ENCODE data around the gene SSC5D. TPM values are rescaled to one million over a fixed set of nuclear protein-coding genes. Genes with fewer than 3 reads are reported as not detected.

SSC5D gene
- total and polyA plus RNA-seq, 2 of the 4 experiments (the other 2 are of a cell fraction), result 1.4 to 19.1 TPM

DNA sequence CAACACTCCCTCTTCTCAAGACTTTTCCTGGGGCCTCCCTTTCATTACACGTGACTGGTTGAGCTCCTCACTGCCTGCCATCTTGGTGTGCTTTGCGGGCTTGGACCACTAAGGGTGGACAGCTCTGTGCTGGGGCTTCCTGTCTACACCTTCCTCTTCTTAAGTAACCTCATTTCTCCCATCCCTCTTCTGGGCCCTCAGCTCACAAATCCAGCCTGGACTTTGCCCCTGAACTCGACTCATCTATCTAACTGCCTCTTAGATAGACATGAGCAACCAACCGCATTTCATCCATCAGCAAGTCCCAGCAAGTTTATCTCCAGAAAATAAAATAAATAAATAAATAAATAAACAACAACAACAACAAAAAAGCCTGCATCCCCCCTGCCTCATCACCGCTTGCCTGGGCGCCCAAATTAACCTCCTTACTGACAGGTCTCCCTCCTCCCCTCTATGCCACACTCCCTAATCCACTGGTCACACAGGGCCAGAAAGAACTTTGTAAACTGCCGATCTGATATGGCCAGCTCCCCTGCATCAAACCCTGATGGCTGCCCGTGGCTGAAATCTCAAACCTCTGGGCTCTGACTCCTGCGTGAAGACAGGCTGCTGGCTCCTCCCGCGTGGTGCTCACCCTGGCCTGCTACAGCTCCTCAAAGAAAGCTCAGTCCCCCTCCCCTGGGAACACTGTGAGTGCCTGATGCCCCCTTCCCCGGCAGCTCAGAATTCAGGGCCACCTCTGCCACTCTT lies 34.5 kb upstream of the SSC5D start:
- no peak overlapping the region for H2BK5ac ChIP-seq (ENCODE audit: low read depth, low read length, poor library complexity, severe bottlenecking)
- H2BK120ac ChIP-seq (ENCODE audit: low read depth, low read length), result no peak overlapping the region
- H4K91ac ChIP-seq (ENCODE audit: insufficient read depth, low read depth, low read length), result no peak overlapping the region
- ChIA-PET CTCF (interaction anchor here (1.2 kb wide), 1 partner anchor 14 kb away, joined by 3 read pairs; no protein-coding TSS in a partner anchor), POLR2A (ENCODE audit: unreplicated experiment) (no interaction called here)
- no peak overlapping the region for H2AK9ac ChIP-seq (replicated peaks; ENCODE audit: low read depth, low read length, poor library complexity)
- no peak for ATAC-seq (ENCODE audit: low read depth)
- H3K4ac ChIP-seq (ENCODE audit: low read depth, low read length), result no peak overlapping the region
- H3K4me2 ChIP-seq (ENCODE audit: low read depth, low read length), result no peak overlapping the region
- H3K56ac ChIP-seq (ENCODE audit: extremely low read depth, insufficient read depth, low read length), result no peak overlapping the region
- H3K36me3 ChIP-seq (ENCODE audit: control insufficient read depth, insufficient read depth, low read length), result no peaks in the 10 kb centered on the region; the same call in 1 of the 2 replicates
- DNase-seq, result no peak
- H3K27me3 ChIP-seq (ENCODE audit: control insufficient read depth, insufficient read depth, low read length), result peaks cover 29% of the 10 kb centered on the region
- no peak overlapping the region for H3K14ac ChIP-seq (replicated peaks; ENCODE audit: low read depth, low read length)
- no TSS peak for BruUV-seq (replicated peaks)
- no peak overlapping the region for H2BK20ac ChIP-seq (ENCODE audit: low read depth, low read length)
- intact Hi-C loops (cut with micrococcal nuclease), result loop anchor here (2.0 kb wide), 1 partner anchor 313 kb away; no protein-coding TSS in a partner anchor
- no peak overlapping the region for H3K23ac ChIP-seq (ENCODE audit: low read depth, low read length)
- no peak for TF ChIP-seq BHLHE40 (IDR thresholded peaks at IDR 0.05; ENCODE audit: low read depth, low read length)
- no peak for TF ChIP-seq MAFK (IDR thresholded peaks at IDR 0.05; ENCODE audit: low read depth, low read length)
- no peak for TF ChIP-seq SMC3 (IDR thresholded peaks at IDR 0.05; ENCODE audit: low read depth, low read length)
- TF ChIP-seq CHD1 (IDR thresholded peaks at IDR 0.05; ENCODE audit: low read depth, low read length), result no peak
- TF ChIP-seq FOS (IDR thresholded peaks at IDR 0.05; ENCODE audit: low read depth, low read length), result no peak
- no peak for TF ChIP-seq RFX5 (IDR thresholded peaks at IDR 0.05; ENCODE audit: low read depth, low read length)
- no peak for TF ChIP-seq POLR2A (IDR thresholded peaks at IDR 0.05; ENCODE audit: low read depth, low read length)
- TF ChIP-seq, protein P1, sequence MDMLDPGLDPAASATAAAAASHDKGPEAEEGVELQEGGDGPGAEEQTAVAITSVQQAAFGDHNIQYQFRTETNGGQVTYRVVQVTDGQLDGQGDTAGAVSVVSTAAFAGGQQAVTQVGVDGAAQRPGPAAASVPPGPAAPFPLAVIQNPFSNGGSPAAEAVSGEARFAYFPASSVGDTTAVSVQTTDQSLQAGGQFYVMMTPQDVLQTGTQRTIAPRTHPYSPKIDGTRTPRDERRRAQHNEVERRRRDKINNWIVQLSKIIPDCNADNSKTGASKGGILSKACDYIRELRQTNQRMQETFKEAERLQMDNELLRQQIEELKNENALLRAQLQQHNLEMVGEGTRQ (IDR thresholded peaks at IDR 0.05; ENCODE audit: low read depth, low read length), result no peak
- no peak for TF ChIP-seq MXI1 (IDR thresholded peaks at IDR 0.05; ENCODE audit: borderline replicate concordance, low read depth, low read length)
- no peak for TF ChIP-seq RCOR1 (IDR thresholded peaks at IDR 0.05; ENCODE audit: insufficient replicate concordance, low read length)
- peaks cover 2% of the 10 kb centered on the region; the same call in 1 of the 2 replicates for H3K9me1 ChIP-seq (ENCODE audit: insufficient read depth, low read length)
- H3K18ac ChIP-seq (ENCODE audit: low read depth, low read length), result no peak overlapping the region
- 87% methylated on average over 8 of the region's 12 CpGs; no CpG with 5 or more reads in 1 of the 2 experiments for WGBS, 2 experiments (ENCODE audit: extremely low coverage in 2 of 2, insufficient read length in 1 of 2)
- in situ Hi-C loops (cut with MboI; ENCODE audit: low sequenced_read_pairs), result no loop called here
- H3K79me1 ChIP-seq (ENCODE audit: low read depth in 1 of 2, low read length in 2 of 2), result peaks cover 0 to 5% of the 10 kb centered on the region in 2 experiments; a peak in 1 of 4 replicates
- peaks cover 2% of the 10 kb centered on the region; the same call in 1 of the 2 replicates for H3K4me1 ChIP-seq (ENCODE audit: control insufficient read depth, insufficient read depth, low read length)
- H3K9ac ChIP-seq (ENCODE audit: low read depth, low read length), result no peak overlapping the region
- no peak overlapping the region for H4K5ac ChIP-seq (ENCODE audit: low read depth, low read length)
- H4K20me1 ChIP-seq (ENCODE audit: insufficient read depth, low read length), result peaks cover 24% of the 10 kb centered on the region
- H4K8ac ChIP-seq (ENCODE audit: low read depth in 2 of 2, low read length in 2 of 2), result no peak overlapping the region
- no peak overlapping the region for H2AFZ ChIP-seq (replicated peaks; ENCODE audit: low read length, poor library complexity)
- H3K4me3 ChIP-seq (ENCODE audit: insufficient read depth, low read depth, low read length), result no peak overlapping the region
- dilution Hi-C loops (cut with HindIII; ENCODE audit: low sequenced_read_pairs, unreplicated experiment), result no loop called here
- no peak overlapping the region for H2AK5ac ChIP-seq (ENCODE audit: low read depth, low read length)
- H3K27ac ChIP-seq (ENCODE audit: insufficient read depth, low read length), result no peak overlapping the region
- no peak overlapping the region for H2BK15ac ChIP-seq (ENCODE audit: low read depth, low read length)
- no peaks in the 10 kb centered on the region for H3K9me3 ChIP-seq (ENCODE audit: control insufficient read depth, insufficient read depth, low read length)

All from IMR-90 (cell line).